Measurements from ENCODE around the gene AKR1B15.
"Not testable (repeated sequence)": the region's sequence is repeated elsewhere in the genome, so short reads cannot be mapped to it uniquely, and the experiment has no call there.

The AKR1B15 gene

GRCh38 chr7:134565643-134566136, 16.8 kb downstream of the AKR1B15 start:
- DNase-seq: no peak

GRCh38 chr7:134567368-134567767, 18.5 kb downstream of the AKR1B15 start:
- DNase-seq: no peak

GRCh38 chr7:134569962-134570361, 21.1 kb downstream of the AKR1B15 start:
- DNase-seq: not testable (repeated sequence)

GRCh38 chr7:134571101-134571500, 22.2 kb downstream of the AKR1B15 start:
- no peak for DNase-seq

GRCh38 chr7:134571746-134572461, 23.0 kb downstream of the AKR1B15 start:
- no peak for DNase-seq

GRCh38 chr7:134574322-134574721, 25.4 kb downstream of the AKR1B15 start:
- DNase-seq: no peak

- no peak for DNase-seq
Measured at GRCh38 chr7:134584290-134584689, 35.4 kb downstream of the AKR1B15 start.

GRCh38 chr7:134585897-134586296, 37.0 kb downstream of the AKR1B15 start:
- DNase-seq: peak; percentile 0

- DNase-seq: no peak
Measured at GRCh38 chr7:134587750-134588149, 38.8 kb downstream of the AKR1B15 start.

GRCh38 chr7:134589491-134589941, 40.6 kb downstream of the AKR1B15 start:
- no peak for DNase-seq

- no peak for DNase-seq
Measured at GRCh38 chr7:134593530-134594392, 44.9 kb downstream of the AKR1B15 start.

GRCh38 chr7:134594877-134595276, 46.0 kb downstream of the AKR1B15 start:
- no peak for DNase-seq

GRCh38 chr7:134599371-134599770, 50.5 kb downstream of the AKR1B15 start:
- DNase-seq: no peak

- DNase-seq: no peak
Measured at GRCh38 chr7:134601459-134601858, 52.5 kb downstream of the AKR1B15 start.

GRCh38 chr7:134602881-134603451, 54.1 kb downstream of the AKR1B15 start:
- no peak for DNase-seq

GRCh38 chr7:134605978-134606923, 57.3 kb downstream of the AKR1B15 start:
- DNase-seq: peak; percentile 39

- no peak for DNase-seq
Measured at GRCh38 chr7:134611611-134612151, 62.8 kb downstream of the AKR1B15 start.

- peak; percentile 0 for DNase-seq
Measured at GRCh38 chr7:134612197-134612596, 63.3 kb downstream of the AKR1B15 start.

GRCh38 chr7:134613623-134614347, 64.9 kb downstream of the AKR1B15 start:
- no peak for DNase-seq

- DNase-seq: no peak
Measured at GRCh38 chr7:134616611-134617010, 67.7 kb downstream of the AKR1B15 start.

Data from NCI-H146 (cell line).